OCI-LY3 (cell line): ENCODE data around the gene RASA4.
"Not testable (repeated sequence)": the region's sequence is repeated elsewhere in the genome, so short reads cannot be mapped to it uniquely, and the experiment has no call there.

Experiments used
- EZH2phosphoT487 ChIP-seq: fragments of 200-600 bp; shearing (Covaris generic); IDR thresholded peaks from 2 replicates; pipeline ENCODE4 v1.6.1; 2018; ENCODE audit warnings: antibody characterized with exemption, mixed run types, low read depth
- TF ChIP-seq, protein P1 (sequence below): fragments of 200-600, 300-600 bp; sonication (generic); IDR thresholded peaks from 2 replicates; pipeline ENCODE4 v1.5.1; 2014; ENCODE audit warnings: antibody characterized with exemption, low read length, low read depth

DNA sequence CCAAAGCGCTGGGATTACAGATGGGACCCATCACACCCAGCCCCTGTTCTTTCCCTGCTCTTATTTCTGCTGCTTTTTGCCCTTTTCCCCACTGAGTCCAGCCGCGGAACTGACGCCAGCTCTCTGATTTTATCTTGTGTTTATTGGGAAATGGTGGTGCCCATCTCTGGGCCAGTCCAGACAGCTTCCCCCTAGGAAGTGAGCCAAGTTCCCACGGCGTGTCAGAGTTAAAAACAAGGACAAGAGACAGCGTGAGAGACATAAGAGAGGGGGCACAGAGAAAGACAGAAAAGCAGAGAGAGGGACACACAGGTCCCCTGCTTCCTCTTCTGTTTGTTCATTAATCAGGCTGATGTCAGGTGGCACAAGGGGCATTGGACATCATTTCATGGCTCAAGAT is 85.0 kb downstream of the RASA4 start:
- TF ChIP-seq, protein P1, sequence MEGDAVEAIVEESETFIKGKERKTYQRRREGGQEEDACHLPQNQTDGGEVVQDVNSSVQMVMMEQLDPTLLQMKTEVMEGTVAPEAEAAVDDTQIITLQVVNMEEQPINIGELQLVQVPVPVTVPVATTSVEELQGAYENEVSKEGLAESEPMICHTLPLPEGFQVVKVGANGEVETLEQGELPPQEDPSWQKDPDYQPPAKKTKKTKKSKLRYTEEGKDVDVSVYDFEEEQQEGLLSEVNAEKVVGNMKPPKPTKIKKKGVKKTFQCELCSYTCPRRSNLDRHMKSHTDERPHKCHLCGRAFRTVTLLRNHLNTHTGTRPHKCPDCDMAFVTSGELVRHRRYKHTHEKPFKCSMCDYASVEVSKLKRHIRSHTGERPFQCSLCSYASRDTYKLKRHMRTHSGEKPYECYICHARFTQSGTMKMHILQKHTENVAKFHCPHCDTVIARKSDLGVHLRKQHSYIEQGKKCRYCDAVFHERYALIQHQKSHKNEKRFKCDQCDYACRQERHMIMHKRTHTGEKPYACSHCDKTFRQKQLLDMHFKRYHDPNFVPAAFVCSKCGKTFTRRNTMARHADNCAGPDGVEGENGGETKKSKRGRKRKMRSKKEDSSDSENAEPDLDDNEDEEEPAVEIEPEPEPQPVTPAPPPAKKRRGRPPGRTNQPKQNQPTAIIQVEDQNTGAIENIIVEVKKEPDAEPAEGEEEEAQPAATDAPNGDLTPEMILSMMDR = not testable (repeated sequence)
- not testable (repeated sequence) for TF ChIP-seq EZH2phosphoT487
